H9 (cell line): ENCODE measurements around the gene OGFOD3. TPM values are rescaled to one million over a fixed set of nuclear protein-coding genes. Genes with fewer than 3 reads are reported as not detected.
A peak's percentile ranks its signal among the peaks of the same experiment; 100 is the strongest.

Experiments
- DNase-seq: peaks from one replicate; pipeline ENCODE4 v3.0.0-alpha.2; 2017
- H2AFZ ChIP-seq: one replicate; pipeline ENCODE4 v1.6.1; 2013; ENCODE audit warnings: mild to moderate bottlenecking, low read length, control low read depth, moderate library complexity
- H2AK5ac ChIP-seq: 2 replicates; pipeline ENCODE4 v1.6.1; 2013; ENCODE audit warnings: low read length, control low read depth, mixed read lengths; ENCODE audit not compliant: insufficient read length
- H2BK120ac ChIP-seq: one replicate; pipeline ENCODE4 v1.6.1; 2013; ENCODE audit warnings: low read depth, mild to moderate bottlenecking, low read length, control low read depth, inconsistent platforms; ENCODE audit not compliant: poor library complexity, severe bottlenecking
- H2BK12ac ChIP-seq: 2 replicates; pipeline ENCODE4 v1.6.1; 2013; ENCODE audit warnings: low read length, control low read depth, mixed read lengths, low read depth; ENCODE audit not compliant: insufficient read length
- H2BK15ac ChIP-seq: 2 replicates; pipeline ENCODE4 v1.6.1; 2013; ENCODE audit warnings: low read depth, low read length, control low read depth
- H2BK20ac ChIP-seq: one replicate; pipeline ENCODE4 v1.6.1; 2013; ENCODE audit warnings: low read depth, mild to moderate bottlenecking, low read length, control low read depth, inconsistent platforms; ENCODE audit not compliant: poor library complexity, severe bottlenecking
- H2BK5ac ChIP-seq: 2 replicates; pipeline ENCODE4 v1.6.1; 2013; ENCODE audit warnings: low read length, control low read depth, mixed read lengths; ENCODE audit not compliant: insufficient read length
- H3K14ac ChIP-seq: 2 replicates; pipeline ENCODE4 v1.6.1; 2013; ENCODE audit warnings: low read length, control low read depth; ENCODE audit not compliant: insufficient read depth
- H3K18ac ChIP-seq: 2 replicates; pipeline ENCODE4 v1.6.1; 2013; ENCODE audit warnings: low read depth, mild to moderate bottlenecking, mixed read lengths, low read length, control low read depth; ENCODE audit not compliant: insufficient read length
- H3K23ac ChIP-seq: 2 replicates; pipeline ENCODE4 v1.6.1; 2013; ENCODE audit warnings: low read length, control low read depth, mixed read lengths, low read depth; ENCODE audit not compliant: insufficient read length
- H3K23me2 ChIP-seq: 2 replicates; pipeline ENCODE4 v1.6.1; 2013; ENCODE audit warnings: low read depth, mild to moderate bottlenecking, mixed read lengths, low read length, control low read depth; ENCODE audit not compliant: insufficient read length, poor library complexity, severe bottlenecking
- H3K27ac ChIP-seq: 2 replicates; pipeline ENCODE4 v1.5.1; 2013; ENCODE audit warnings: low read length, control low read depth, mixed read lengths, low read depth; ENCODE audit not compliant: insufficient read length
- H3K27me3 ChIP-seq: 2 replicates; pipeline ENCODE4 v1.6.1; 2013; ENCODE audit warnings: low read length, control low read depth, inconsistent platforms; ENCODE audit not compliant: insufficient read depth
- H3K4ac ChIP-seq: 2 replicates; pipeline ENCODE4 v1.6.1; 2013; ENCODE audit warnings: low read depth, mild to moderate bottlenecking, control low read depth, inconsistent platforms, low read length, moderate library complexity
- H3K4me1 ChIP-seq: 2 replicates; pipeline ENCODE4 v1.6.1; 2013; ENCODE audit warnings: low read length, control low read depth, inconsistent platforms; ENCODE audit not compliant: insufficient read depth
- H3K4me2 ChIP-seq: 2 replicates; pipeline ENCODE4 v1.6.1; 2013; ENCODE audit warnings: low read length, control low read depth, mixed read lengths; ENCODE audit not compliant: insufficient read length, insufficient read depth
- H3K56ac ChIP-seq: 2 replicates; pipeline ENCODE4 v1.6.1; 2013; ENCODE audit warnings: low read depth, mild to moderate bottlenecking, mixed read lengths, low read length, control low read depth; ENCODE audit not compliant: insufficient read length
- H3K79me1 ChIP-seq: 2 replicates; pipeline ENCODE4 v1.6.1; 2013; ENCODE audit warnings: low read depth, mild to moderate bottlenecking, moderate library complexity, low read length, control low read depth, inconsistent platforms; ENCODE audit not compliant: insufficient read depth, poor library complexity, severe bottlenecking
- H3K79me2 ChIP-seq: 2 replicates; pipeline ENCODE4 v1.6.1; 2013; ENCODE audit warnings: low read length, control low read depth, inconsistent platforms; ENCODE audit not compliant: insufficient read depth
- H3K9ac ChIP-seq: 2 replicates; pipeline ENCODE4 v1.6.1; 2013; ENCODE audit warnings: low read length, control low read depth, mixed read lengths; ENCODE audit not compliant: insufficient read length; ENCODE audit errors: extremely low read depth
- H3K9me3 ChIP-seq: one replicate; pipeline ENCODE4 v1.6.1; 2013; ENCODE audit warnings: low read depth, low read length, inconsistent platforms; ENCODE audit not compliant: control insufficient read depth
- H3T11ph ChIP-seq: one replicate; pipeline ENCODE4 v1.6.1; 2013; ENCODE audit warnings: mild to moderate bottlenecking, low read length, control low read depth, inconsistent platforms
- H4K20me1 ChIP-seq: one replicate; pipeline ENCODE4 v1.6.1; 2013; ENCODE audit not compliant: control insufficient read depth, insufficient read length, insufficient read depth
- H4K5ac ChIP-seq: 2 replicates; pipeline ENCODE4 v1.6.1; 2013; ENCODE audit warnings: low read depth, mild to moderate bottlenecking, mixed read lengths, low read length, control low read depth; ENCODE audit not compliant: insufficient read length
- H4K8ac ChIP-seq: replicated peaks from 2 replicates; pipeline ENCODE4 v1.6.1; 2013; ENCODE audit warnings: low read length, control low read depth, mixed read lengths, low read depth; ENCODE audit not compliant: insufficient read length
- H4K91ac ChIP-seq: 2 replicates; pipeline ENCODE4 v1.6.1; 2013; ENCODE audit warnings: low read depth, mild to moderate bottlenecking, moderate library complexity, mixed read lengths, low read length, control low read depth; ENCODE audit not compliant: insufficient read length
- H3K27ac Mint-ChIP-seq, 3 experiments: 2 replicates in 2 of 3; 3 replicates in 1 of 3; pipeline ENCODE4 v1.8.0; 2020 to 2021; ENCODE audit warnings: mixed read lengths in 3 of 3, mild to moderate bottlenecking in 1 of 3, moderate library complexity in 1 of 3
- H3K27me3 Mint-ChIP-seq: 2 replicates; pipeline ENCODE4 v1.8.0; 2021; ENCODE audit warnings: low read depth, mild to moderate bottlenecking, moderate library complexity, mixed read lengths
- H3K36me3 Mint-ChIP-seq, 3 experiments: 2 replicates in 2 of 3; 3 replicates in 1 of 3; pipeline ENCODE4 v1.8.0; 2020 to 2021; ENCODE audit warnings: low read depth in 3 of 3, mixed read lengths in 3 of 3; ENCODE audit not compliant: insufficient read depth in 1 of 3
- H3K4me1 Mint-ChIP-seq, 2 experiments: 2 replicates each; pipeline ENCODE4 v1.8.0; 2020; ENCODE audit warnings: mixed read lengths in 2 of 2
- H3K4me3 Mint-ChIP-seq, 2 experiments: 2 replicates in 1 of 2; 3 replicates in 1 of 2; pipeline ENCODE4 v1.8.0; 2020 to 2021; ENCODE audit warnings: mild to moderate bottlenecking in 2 of 2, mixed read lengths in 2 of 2, moderate library complexity in 1 of 2
- H3K9me3 Mint-ChIP-seq, 2 experiments: 2 replicates in 1 of 2; 3 replicates in 1 of 2; pipeline ENCODE4 v1.8.0; 2020; ENCODE audit warnings: mild to moderate bottlenecking in 2 of 2, mixed read lengths in 2 of 2, moderate library complexity in 1 of 2
- CTCF ChIP-seq: fragments of 200-600 bp; sonication (generic); conservative IDR thresholded peaks from 3 replicates; pipeline ENCODE4 v1.8.0; 2021; ENCODE audit warnings: antibody characterized with exemption, mild to moderate bottlenecking
- WGBS: extraction: QIAGEN DNeasy Blood & Tissue Kit; methylation state at CpG from one replicate; pipeline ENCODE4 v1.1.7; 2013; ENCODE audit warnings: missing lambda C conversion rate, low lambda C conversion rate, mixed read lengths; ENCODE audit not compliant: insufficient read length; ENCODE audit errors: extremely low coverage; 5-methylcytosine and 5-hydroxymethylcytosine counted together
- total RNA-seq: library from RNA; stranded (reverse); gene quantifications from 2 replicates; pipeline ENCODE4 v1.2.1, GENCODE V29; 2021

The OGFOD3 gene
- total RNA-seq, 1 experiment from 2014 or later: 27.8 TPM

- Histone ChIP-seq H4K91ac (no peak within 1 kb of the TSS), H3K79me1 (no peaks in the 10 kb centered on the region), H3K23me2 (no peaks in the 10 kb centered on the region), H3K4me1 (peaks cover 2% of the 10 kb centered on the region; the same call in 1 of the 2 replicates), H3K23ac (no peak within 1 kb of the TSS), H2BK5ac (no peak within 1 kb of the TSS), H2AFZ (no peak within 1 kb of the TSS), H3K27ac (no peak within 1 kb of the TSS), H2BK15ac (no peak within 1 kb of the TSS), H3T11ph (no peak within 1 kb of the TSS), H3K4me2 (no peak within 1 kb of the TSS), H3K9ac (no peak within 1 kb of the TSS), H2BK120ac (no peak within 1 kb of the TSS), H3K56ac (no peak within 1 kb of the TSS), H2BK20ac (no peak within 1 kb of the TSS), H4K8ac (no peak within 1 kb of the TSS), H3K79me2 (no peaks in the 10 kb centered on the region), H3K9me3 (no peaks in the 10 kb centered on the region), H2BK12ac (no peak within 1 kb of the TSS), H3K14ac (no peak within 1 kb of the TSS), H4K5ac (no peak within 1 kb of the TSS), H2AK5ac (no peak within 1 kb of the TSS), H3K18ac (no peak within 1 kb of the TSS), H3K4ac (no peak within 1 kb of the TSS), H4K20me1 (no peaks in the 10 kb centered on the region), H3K27me3 (no peaks in the 10 kb centered on the region)
- H3K27me3 Mint-ChIP-seq: peaks cover 17% of the 10 kb centered on the region
- TF ChIP-seq CTCF: no peak
- no CpG with 5 or more reads among the region's 21 CpGs for WGBS
- peak; percentile 62 for DNase-seq
- peaks cover 11 to 28% of the 10 kb centered on the region in 2 experiments for H3K4me1 Mint-ChIP-seq
- H3K4me3 Mint-ChIP-seq: no peak within 1 kb of the TSS
- H3K36me3 Mint-ChIP-seq: no peaks in the 10 kb centered on the region
- peak within 1 kb of the TSS in 1 of 3 experiments; percentile 0; a peak in 1 of 7 replicates for H3K27ac Mint-ChIP-seq
- H3K9me3 Mint-ChIP-seq: no peaks in the 10 kb centered on the region
Measured at GRCh38 chr17:82358465-82359350, 59.7 kb downstream of the OGFOD3 start, which contains the start of gene TEX19. TEX19 (plus strand) TSS chr17:82359247; CDS start chr17:82362151, 2,904 bp downstream.
